Fibroblast of upper back skin (primary cell): ENCODE measurements around the gene CGREF1.

Source experiments
- DNase-seq: peaks from one replicate; pipeline ENCODE4 v3.0.0-alpha.2; 2013

Gene CGREF1

GRCh38 chr2:27109083-27109482, 9.8 kb downstream of the CGREF1 start:
- DNase-seq, result no peak

- no peak for DNase-seq
These were observed 10.7 kb downstream of the CGREF1 start for GRCh38 chr2:27108221-27108620.

DNA sequence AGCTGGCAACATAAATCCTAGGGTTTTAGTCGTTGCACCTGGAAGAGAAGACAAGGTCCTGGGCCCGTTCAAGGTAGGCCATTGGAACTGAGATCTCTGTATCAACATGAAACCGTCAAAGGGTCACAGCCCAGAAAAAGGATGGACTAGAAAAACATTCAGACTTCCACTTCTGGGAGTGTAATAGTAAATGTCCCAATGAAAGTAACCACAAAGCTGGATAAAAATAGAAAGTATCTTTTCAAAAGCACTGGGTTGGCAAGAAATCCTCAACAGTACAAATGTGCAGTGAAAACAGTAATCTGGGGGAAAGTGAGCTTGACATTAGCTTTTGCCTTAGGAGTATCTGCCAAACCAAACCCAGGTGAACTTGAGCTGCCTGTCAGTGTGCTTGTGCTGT, 12.9 kb downstream of the CGREF1 start:
- no peak for DNase-seq

DNA sequence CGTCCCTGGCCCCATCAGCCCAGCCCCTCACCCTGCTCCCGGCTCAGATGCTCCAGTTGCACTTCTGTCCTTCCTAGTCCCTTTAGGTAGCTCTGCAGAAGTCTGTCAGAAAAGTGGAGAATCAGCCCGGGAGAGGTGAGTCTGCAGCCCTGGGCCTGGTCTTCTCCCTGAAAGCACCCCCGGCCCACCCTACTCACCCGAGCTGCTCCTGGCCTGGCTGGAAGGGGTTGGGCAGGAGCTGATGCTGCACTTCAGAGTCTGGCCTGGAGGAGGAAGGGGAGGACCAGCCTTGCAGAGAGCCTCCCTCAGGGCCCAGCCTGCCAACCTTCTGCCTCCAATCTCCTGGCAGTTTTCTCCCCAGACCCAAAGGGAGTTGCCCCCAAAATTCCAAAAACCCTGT, 16.6 kb downstream of the CGREF1 start:
- DNase-seq, result no peak

- no peak for DNase-seq
These were observed 18.9 kb downstream of the CGREF1 start for GRCh38 chr2:27100036-27100435.

DNA sequence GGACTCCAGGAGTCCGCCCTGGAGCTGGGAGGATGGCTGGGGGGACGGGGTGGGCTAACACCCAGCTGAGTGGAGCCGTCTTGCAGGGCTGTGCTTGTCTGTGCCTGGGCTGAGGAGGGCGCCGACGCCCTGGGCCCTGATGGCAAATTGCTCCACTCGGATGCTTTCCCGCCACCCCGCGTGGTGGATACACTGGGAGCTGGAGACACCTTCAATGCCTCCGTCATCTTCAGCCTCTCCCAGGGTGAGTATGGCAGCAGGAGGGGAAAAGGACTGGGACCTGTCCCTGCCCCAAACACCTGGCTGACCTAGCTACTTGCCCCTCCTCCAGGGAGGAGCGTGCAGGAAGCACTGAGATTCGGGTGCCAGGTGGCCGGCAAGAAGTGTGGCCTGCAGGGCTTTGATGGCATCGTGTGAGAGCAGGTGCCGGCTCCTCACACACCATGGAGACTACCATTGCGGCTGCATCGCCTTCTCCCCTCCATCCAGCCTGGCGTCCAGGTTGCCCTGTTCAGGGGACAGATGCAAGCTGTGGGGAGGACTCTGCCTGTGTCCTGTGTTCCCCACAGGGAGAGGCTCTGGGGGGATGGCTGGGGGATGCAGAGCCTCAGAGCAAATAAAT, 19.5 kb downstream of the CGREF1 start:
- DNase-seq, result no peak

- DNase-seq, result no peak
These were observed 21.6 kb downstream of the CGREF1 start for GRCh38 chr2:27097341-27097740.

GRCh38 chr2:27096748-27097297, 22.1 kb downstream of the CGREF1 start:
- DNase-seq, result no peak

DNA sequence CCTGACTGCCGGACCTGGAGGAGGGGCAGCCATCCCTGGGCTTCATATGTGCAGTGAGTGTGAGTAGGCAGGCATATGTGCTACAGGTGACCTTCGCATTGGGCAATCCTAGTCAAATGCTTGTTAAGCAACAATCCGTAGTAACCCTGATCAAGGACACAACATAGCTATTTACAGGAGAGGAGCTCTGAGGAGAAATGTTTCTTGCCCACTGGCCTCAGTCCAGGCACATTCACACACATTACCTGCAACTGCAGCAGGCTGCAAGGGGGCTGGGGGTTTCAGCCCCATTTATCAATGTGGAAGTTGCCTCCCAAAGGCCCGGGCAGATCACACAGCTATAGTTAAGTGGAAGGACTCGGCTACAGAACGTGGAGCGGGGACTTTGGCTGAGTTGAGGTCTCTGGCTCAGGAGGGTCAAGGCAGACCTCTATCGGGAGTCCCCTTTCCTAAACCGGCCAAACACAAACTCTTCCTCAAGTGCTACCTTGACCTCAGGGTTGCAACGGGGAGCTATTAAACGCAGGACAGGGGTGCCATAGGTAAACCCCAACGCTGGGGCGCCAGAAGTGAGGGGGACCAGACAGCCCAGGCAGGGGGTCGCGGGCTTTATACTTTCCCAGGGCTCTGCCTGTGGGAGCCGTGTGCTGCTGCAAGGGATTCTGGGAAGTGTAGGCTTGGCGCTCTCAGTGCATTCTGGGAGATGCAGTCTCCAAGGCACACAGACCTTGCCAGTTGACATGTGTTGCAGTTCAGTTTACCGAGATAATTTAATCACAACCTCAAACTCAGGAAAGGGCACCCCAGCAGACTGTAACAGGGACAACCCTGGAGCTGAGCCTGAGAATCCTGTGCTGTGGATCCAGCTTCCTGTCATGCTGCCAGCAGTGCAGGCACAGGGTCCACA, 22.9 kb downstream of the CGREF1 start:
- peak; percentile 54 for DNase-seq

- no peak for DNase-seq
These were observed 23.5 kb downstream of the CGREF1 start for GRCh38 chr2:27095427-27095744.

- DNase-seq, result no peak
These were observed 24.5 kb downstream of the CGREF1 start for GRCh38 chr2:27094353-27094984.

DNA sequence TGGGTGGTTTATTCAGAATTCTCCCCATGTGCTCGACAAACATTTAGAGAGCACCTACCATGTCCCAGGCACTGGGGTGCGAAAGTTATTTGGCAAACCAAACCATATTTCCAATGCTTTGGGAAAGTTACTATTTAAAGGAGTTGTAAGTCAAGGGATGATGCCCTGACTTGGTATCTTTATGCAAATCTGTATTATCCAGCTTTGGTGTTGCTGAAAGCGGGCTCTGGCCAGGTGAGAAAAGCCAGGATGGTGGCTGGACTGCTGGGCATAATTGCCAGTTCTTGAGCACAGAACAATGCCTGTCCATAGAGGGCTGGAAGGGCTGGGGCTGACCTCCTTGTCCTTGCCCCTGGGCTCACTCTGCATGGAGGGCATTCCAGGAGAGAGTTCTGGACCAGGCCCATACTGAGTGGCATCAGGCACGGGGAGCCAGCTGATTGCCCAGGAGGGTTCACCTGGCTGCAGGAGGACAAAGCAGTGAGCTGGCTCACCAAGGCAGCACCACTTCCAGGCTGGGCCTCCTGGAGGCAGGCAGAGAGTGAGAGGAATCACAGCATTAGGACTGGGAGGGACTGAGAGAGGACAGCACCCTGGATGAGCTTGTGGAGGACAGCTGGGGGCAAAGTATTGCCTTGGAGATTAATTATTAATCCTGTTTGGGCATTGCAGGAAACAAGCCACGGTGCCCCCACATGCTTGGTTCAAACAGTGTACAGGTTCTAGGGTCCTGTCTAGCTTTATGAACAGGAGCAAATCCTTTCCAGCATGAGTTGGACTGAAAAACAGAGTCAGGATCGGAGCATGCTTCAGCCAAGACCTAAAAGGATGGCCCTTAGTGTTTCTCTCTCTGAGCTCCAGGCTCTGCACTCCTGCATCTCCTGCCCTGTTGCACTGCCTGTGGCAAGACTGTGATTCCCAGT, 25.2 kb downstream of the CGREF1 start:
- DNase-seq, result no peak

- DNase-seq, result no peak
These were observed 26.1 kb downstream of the CGREF1 start for GRCh38 chr2:27092696-27093429.

- DNase-seq, result no peak
These were observed 26.9 kb downstream of the CGREF1 start for GRCh38 chr2:27091746-27092695.

- DNase-seq, result no peak
These were observed 29.6 kb downstream of the CGREF1 start for GRCh38 chr2:27089111-27089954.

GRCh38 chr2:27088634-27089033, 30.3 kb downstream of the CGREF1 start:
- DNase-seq, result no peak

DNA sequence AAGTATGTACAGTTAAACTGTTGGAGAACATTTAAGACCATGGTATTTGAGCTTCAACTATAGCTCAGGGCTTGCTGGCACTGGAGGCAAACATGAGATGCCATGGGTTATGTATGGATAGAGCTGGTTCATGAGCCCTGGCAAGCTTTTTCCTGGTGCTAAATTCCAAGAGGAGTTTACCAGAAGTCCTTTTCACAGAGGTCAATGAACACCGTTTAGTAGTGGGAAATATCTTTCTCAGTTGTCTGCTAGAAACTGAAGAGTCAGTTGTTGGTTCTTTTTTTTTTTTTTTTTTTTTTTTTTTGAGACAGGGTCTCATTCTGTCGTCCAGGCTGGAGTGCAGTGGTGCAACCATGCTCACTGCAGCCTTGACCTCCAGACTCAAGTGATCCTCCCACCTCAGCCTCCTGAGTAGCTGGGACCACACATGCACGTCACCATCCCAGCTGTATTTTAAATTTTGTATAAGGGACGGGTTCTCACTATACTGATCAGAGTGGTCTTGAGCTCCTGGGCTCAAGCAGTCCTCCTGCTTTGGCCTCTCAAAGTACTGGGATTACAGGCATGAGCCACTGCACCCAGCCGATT, 31.0 kb downstream of the CGREF1 start:
- no peak for DNase-seq

- DNase-seq, result no peak
These were observed 32.0 kb downstream of the CGREF1 start, which contains the start of gene KHK for GRCh38 chr2:27086724-27087593. TSS of gene KHK (plus strand) at chr2:27086772. CDS start at chr2:27087260, 488 bp downstream.
